ENCODE data around the gene DPY19L1.
"Not testable (repeated sequence)": the region's sequence is repeated elsewhere in the genome, so short reads cannot be mapped to it uniquely, and the experiment has no call there.

Gene DPY19L1

DNA sequence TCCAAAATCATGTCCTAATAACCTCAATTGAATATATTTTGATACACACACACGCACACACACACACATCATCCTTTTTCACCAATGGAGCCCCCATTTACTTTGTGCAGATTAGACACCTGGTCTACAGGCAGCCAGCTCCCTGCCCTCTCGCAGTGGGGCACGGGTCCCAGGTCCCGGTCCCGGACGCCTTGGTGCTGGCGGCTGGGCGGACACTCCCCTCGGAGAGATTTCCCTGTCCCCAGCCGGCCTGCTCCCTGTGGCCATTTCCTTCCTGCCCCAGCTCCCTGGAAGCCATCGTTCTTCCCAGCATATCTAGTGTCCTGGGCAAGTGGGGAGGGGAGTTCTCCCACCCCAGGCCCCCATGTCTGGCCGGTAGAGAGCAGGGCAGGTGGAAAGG is 14.6 kb downstream of the DPY19L1 start:
- H3K36me3 ChIP-seq (replicated peaks) = no peaks in the 10 kb centered on the region
- no peaks in the 10 kb centered on the region for H3K9me3 ChIP-seq
- H3K4me3 ChIP-seq = no peak overlapping the region
- in situ Hi-C loops (cut with MboI; ENCODE audit: low sequenced_read_pairs) = no loop called here
- no peaks in the 10 kb centered on the region for H3K4me1 ChIP-seq
- no peaks in the 10 kb centered on the region for H3K27me3 ChIP-seq (ENCODE audit: low read depth)
- DNase-seq (ENCODE audit: low spot score in 2 of 2) = no peak

DNA sequence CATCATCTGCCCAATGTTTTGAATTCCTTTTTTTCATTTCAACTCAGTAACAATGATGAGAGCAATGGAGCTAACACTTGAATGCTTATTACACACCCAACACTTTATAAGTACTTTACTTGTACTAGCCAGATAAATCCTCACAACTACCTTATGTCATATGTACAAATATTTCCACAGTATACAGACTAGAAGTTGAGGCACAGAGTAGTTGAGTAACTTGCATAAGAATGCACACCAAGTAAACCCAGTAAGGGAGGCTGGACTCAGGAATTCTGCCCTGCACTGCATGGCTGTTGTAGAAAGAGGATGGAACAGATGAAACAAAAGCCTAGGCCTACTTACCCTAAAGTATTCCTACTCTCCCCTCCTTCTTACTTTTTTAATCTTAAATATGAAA is 15.8 kb downstream of the DPY19L1 start:
- no peak overlapping the region for H3K4me3 ChIP-seq
- H3K9me3 ChIP-seq = no peaks in the 10 kb centered on the region
- H3K27me3 ChIP-seq (ENCODE audit: low read depth) = no peaks in the 10 kb centered on the region
- in situ Hi-C loops (cut with MboI; ENCODE audit: low sequenced_read_pairs) = no loop called here
- H3K4me1 ChIP-seq = no peaks in the 10 kb centered on the region
- DNase-seq (ENCODE audit: low spot score in 2 of 2) = no peak
- H3K36me3 ChIP-seq (replicated peaks) = peaks cover 3% of the 10 kb centered on the region; the same call in 1 of the 2 replicates

DNA sequence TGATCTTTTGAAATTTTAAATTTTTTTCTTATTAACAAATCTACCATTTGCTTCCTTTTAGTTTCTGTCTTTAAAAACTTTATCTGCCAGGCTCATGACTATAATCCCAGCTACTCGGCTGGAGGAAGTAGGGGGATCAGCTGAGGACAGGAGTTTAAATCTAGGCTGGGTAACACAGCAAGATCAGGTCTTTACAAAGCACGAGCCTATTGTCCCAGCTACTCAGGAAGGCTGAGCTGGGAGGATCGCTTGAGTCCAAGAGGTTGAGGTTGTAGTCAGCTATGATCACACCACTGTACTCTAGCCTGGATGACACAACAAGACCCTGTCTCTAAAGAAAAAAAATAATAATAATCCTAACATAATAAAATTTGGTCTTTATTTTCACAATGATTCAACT is 17.5 kb downstream of the DPY19L1 start:
- DNase-seq (ENCODE audit: low spot score in 2 of 2) = no peak
- H3K36me3 ChIP-seq (replicated peaks) = peaks cover 6% of the 10 kb centered on the region; the same call in 1 of the 2 replicates
- H3K4me3 ChIP-seq = no peak overlapping the region
- H3K4me1 ChIP-seq = no peaks in the 10 kb centered on the region
- in situ Hi-C loops (cut with MboI; ENCODE audit: low sequenced_read_pairs) = no loop called here
- no peaks in the 10 kb centered on the region for H3K27me3 ChIP-seq (ENCODE audit: low read depth)
- no peaks in the 10 kb centered on the region for H3K9me3 ChIP-seq

DNA sequence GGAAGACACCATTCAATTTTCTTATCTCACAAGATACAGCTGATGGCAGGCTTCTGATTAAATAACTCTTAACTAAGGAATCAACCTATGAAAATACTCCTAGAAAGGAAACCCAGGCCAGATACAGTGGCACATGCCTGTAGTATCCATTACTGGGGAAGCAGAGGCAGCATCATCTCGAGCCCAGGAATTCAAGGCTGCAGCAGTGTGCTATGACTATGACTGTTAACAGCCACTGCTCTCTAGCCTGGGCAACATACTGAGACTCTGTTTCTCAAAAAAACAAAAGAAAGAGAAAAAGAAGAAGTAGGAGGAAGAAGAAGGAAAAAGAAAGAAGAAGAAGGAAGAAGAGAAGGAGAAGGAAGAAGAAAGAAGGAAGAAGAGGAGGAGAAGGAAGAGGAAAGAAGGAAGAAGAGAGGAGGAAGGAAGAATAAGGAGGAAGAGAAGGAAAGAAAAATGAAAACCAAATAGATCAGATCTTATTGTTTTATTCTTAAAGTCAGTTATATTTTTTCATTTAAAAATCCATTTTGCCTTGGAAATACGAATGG is 18.0 kb downstream of the DPY19L1 start:
- DNase-seq (ENCODE audit: low spot score in 2 of 2) = no peak
- Histone ChIP-seq H3K9me3 (no peaks in the 10 kb centered on the region), H3K4me1 (no peaks in the 10 kb centered on the region), H3K27me3 (ENCODE audit: low read depth) (no peaks in the 10 kb centered on the region), H3K36me3 (replicated peaks) (peaks cover 6% of the 10 kb centered on the region; the same call in 1 of the 2 replicates), H3K4me3 (no peak overlapping the region)
- in situ Hi-C loops (cut with MboI; ENCODE audit: low sequenced_read_pairs) = no loop called here

DNA sequence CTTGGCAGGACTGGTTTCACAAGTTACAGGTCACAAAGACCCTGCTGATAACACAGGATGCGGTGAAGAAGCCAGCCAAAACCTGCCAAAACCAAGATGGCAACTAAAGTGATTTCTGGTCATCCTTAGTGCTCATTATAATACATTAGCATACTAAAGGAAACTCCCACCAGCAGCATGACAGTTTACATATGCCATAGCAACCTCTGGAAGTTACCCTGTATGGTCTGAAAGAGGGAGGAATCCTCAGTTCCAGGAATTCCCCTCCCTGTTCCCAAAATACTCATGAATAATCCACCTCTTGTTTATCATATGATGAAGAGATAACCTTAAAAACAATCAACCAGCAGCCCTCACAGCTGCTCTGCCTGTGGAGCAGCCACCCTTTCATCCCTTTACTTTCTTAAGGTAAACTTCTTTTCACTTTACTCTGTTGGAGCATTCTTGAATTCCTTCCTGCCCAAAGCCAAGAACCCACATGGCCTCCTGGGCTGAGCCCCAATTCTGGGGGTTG is 21.9 kb downstream of the DPY19L1 start:
- in situ Hi-C loops (cut with MboI; ENCODE audit: low sequenced_read_pairs) = no loop called here
- Histone ChIP-seq H3K4me1 (no peaks in the 10 kb centered on the region), H3K36me3 (replicated peaks) (peaks cover 6% of the 10 kb centered on the region; the same call in 1 of the 2 replicates), H3K4me3 (no peak overlapping the region), H3K27me3 (ENCODE audit: low read depth) (no peaks in the 10 kb centered on the region), H3K9me3 (no peaks in the 10 kb centered on the region)
- no peak for DNase-seq (ENCODE audit: low spot score in 2 of 2)

DNA sequence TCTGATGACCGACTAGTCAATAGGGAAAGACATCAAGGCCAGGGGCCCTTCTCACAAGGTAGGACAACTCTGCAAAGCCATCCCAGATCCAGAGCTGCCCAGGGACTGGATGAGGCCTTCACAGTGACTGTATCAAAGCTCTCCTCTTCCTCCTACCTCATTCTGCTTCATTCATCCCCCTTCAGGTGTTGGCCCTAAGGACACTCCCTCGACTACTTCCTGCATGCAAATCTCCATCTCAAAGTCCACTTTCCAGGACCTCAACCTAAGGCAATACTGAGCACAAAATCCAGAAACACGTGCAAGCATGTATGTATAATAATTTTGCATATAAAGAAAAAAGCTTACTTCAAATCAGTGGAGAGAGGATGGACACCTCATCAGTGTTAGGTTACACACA is 25.1 kb downstream of the DPY19L1 start:
- in situ Hi-C loops (cut with MboI; ENCODE audit: low sequenced_read_pairs) = no loop called here
- no peaks in the 10 kb centered on the region for H3K27me3 ChIP-seq (ENCODE audit: low read depth)
- H3K4me3 ChIP-seq = no peak overlapping the region
- peaks cover 6% of the 10 kb centered on the region; the same call in 1 of the 2 replicates for H3K36me3 ChIP-seq (replicated peaks)
- H3K9me3 ChIP-seq = no peaks in the 10 kb centered on the region
- no peak for DNase-seq (ENCODE audit: low spot score in 2 of 2)
- no peaks in the 10 kb centered on the region for H3K4me1 ChIP-seq

DNA sequence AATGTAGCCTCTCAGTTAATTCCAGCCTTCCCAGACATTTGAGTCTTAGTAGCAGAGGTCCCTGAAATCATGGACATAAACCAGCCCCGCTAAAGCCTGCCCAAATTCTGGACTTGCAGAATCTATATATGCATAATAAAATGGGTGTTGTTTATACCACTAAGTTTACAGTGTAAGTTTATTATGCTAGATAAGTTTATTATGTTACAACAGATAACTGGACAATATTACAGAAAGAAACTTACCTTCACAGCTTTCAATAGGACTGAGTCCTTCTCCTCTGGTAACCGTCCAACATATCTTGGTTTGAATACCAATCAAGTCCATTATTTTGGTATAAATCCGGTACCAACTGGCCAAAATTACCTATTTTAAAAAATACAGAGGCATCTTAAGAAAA is 26.2 kb downstream of the DPY19L1 start:
- no peaks in the 10 kb centered on the region for H3K4me1 ChIP-seq
- in situ Hi-C loops (cut with MboI; ENCODE audit: low sequenced_read_pairs) = no loop called here
- no peaks in the 10 kb centered on the region for H3K27me3 ChIP-seq (ENCODE audit: low read depth)
- no peaks in the 10 kb centered on the region for H3K36me3 ChIP-seq (replicated peaks)
- H3K4me3 ChIP-seq = no peak overlapping the region
- H3K9me3 ChIP-seq = no peaks in the 10 kb centered on the region
- DNase-seq (ENCODE audit: low spot score in 2 of 2) = no peak

DNA sequence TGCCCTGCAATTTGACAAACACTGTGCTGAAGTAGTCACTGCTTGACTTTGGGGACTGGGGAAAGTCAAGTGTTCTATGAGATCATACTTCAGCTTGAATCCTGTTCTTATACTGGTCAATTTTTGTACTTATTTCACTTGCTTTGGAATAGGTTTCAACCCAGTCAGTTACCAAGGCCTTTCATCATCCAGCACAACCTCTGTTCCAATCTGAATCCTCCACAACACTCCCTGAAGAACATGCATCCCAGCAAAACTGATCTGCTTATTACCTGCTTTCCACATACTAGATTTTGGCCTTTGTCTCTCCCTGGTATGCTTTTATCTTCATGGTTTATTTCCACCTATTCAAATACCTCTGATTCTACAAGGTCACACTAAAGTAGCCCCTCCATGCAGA is 29.5 kb downstream of the DPY19L1 start:
- H3K4me3 ChIP-seq = no peak overlapping the region
- in situ Hi-C loops (cut with MboI; ENCODE audit: low sequenced_read_pairs) = no loop called here
- no peaks in the 10 kb centered on the region for H3K4me1 ChIP-seq
- H3K9me3 ChIP-seq = no peaks in the 10 kb centered on the region
- no peaks in the 10 kb centered on the region for H3K27me3 ChIP-seq (ENCODE audit: low read depth)
- no peaks in the 10 kb centered on the region for H3K36me3 ChIP-seq (replicated peaks)
- no peak for DNase-seq (ENCODE audit: low spot score in 2 of 2)

DNA sequence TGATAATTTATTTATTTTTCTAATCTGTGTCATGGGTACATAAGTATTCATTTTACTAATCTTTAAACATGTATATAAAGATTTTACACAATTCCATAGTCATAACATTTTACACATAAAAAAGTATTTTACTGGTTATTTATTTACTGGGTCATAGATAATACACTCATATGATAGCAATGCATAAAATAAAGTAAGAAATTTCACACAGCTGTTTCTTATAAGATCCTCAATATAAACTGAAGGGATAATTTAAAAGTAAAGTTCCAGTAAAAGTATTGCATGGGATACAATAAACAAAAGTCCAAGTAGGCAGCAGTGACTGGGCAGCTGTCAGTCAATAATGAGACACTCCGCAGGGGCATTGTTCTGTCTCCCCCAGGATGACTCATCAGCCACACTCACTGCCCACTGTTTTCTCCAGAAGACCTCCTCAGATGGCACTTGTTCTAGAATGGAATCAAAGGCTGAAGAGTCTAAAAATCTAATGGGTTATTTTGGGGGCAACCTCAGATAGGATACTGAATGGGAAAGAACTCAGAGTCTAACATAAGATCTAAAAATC is 32.7 kb downstream of the DPY19L1 start:
- DNase-seq (ENCODE audit: low spot score in 2 of 2) = peak in 1 of 2 experiments; percentile 36

DNA sequence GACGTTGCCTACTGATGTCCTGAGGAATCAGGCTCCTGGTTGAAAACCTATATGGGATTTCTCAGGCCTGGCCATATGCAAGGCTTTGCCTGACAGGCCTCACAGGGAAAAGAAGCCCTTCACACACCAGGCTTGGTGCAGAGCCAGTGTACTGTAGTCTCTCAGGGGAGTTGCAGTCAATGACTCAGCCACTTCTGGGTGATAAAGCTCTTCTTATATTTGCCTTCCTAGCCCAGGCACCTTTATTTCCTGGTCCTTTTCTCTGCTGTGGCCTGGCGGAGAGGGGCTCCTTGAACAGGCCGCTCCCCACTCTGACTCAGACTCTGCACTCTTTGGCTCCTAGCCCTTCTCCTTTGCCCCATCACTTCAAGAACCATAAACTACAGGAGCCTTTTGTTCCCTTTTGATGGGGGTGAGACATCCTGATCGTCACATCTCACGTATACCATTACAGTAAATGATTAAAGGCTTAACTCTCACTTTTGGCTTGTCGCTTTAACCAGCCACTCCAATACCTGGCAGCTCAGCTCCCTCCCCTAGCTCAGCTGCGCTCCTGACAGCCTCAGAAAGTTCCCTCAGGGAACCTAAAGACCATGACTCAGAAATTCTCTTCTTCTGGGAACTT is 33.5 kb downstream of the DPY19L1 start:
- DNase-seq (ENCODE audit: low spot score in 2 of 2) = peak in 1 of 2 experiments; percentile 12
- no peaks in the 10 kb centered on the region for H3K9me3 ChIP-seq

More for the DNA sequence above, 32.7 kb downstream of the DPY19L1 start:
- no peaks in the 10 kb centered on the region for H3K4me1 ChIP-seq
- no peak overlapping the region for H3K4me3 ChIP-seq
- no peaks in the 10 kb centered on the region for H3K36me3 ChIP-seq (replicated peaks)
- H3K9me3 ChIP-seq = no peaks in the 10 kb centered on the region
- in situ Hi-C loops (cut with MboI; ENCODE audit: low sequenced_read_pairs) = no loop called here
- no peaks in the 10 kb centered on the region for H3K27me3 ChIP-seq (ENCODE audit: low read depth)

DNA sequence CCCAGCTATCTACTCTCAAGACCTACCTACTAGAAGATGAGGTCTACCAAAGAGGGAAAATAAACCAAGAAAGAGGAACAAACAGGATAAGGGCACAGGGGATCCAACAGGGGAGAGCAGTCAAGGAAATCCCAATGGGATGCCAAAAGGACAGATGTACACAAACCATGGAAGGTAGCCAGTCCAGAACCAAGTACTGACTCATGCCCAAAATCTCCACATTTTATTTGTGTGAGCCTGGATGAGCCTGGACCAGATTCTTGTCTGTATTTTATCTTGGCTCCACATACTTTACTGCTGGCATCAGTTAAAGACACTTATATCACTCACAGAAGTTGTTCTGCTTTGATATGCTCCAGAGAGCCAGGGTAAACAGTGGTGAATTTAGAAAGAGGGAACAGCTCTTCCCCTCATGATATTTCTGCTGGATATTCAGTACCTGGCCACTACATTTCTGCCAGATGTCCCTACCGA is 34.1 kb downstream of the DPY19L1 start:
- H3K36me3 ChIP-seq (replicated peaks); DNase-seq (ENCODE audit: low spot score in 2 of 2); H3K9me3 ChIP-seq; H3K4me1 ChIP-seq; H3K4me3 ChIP-seq; H3K27me3 ChIP-seq (ENCODE audit: low read depth); in situ Hi-C loops (cut with MboI; ENCODE audit: low sequenced_read_pairs): not testable (repeated sequence)

More for the DNA sequence above, 33.5 kb downstream of the DPY19L1 start:
- in situ Hi-C loops (cut with MboI; ENCODE audit: low sequenced_read_pairs) = no loop called here
- no peaks in the 10 kb centered on the region for H3K4me1 ChIP-seq
- H3K36me3 ChIP-seq (replicated peaks) = no peaks in the 10 kb centered on the region
- no peaks in the 10 kb centered on the region for H3K27me3 ChIP-seq (ENCODE audit: low read depth)
- no peak overlapping the region for H3K4me3 ChIP-seq

DNA sequence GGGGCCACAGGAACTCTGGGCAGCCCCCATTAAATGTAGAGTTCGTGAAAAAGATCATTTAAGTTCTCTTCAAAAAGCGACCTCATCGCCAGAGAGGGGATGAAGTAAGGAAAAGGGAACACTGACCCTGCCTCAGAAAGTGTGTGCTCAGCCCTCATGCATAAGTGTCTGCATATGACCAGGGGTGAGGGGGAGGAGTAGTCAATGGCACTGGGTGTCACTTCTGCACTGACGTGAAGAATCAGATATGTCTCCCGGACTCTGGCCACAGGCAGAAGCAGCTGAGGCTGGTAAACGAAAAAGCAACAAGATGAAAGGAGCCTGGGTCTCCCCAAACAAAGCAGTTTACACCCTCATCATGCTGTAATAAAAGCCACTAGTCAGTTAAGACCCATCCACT is 39.0 kb downstream of the DPY19L1 start:
- in situ Hi-C loops (cut with MboI; ENCODE audit: low sequenced_read_pairs); H3K4me1 ChIP-seq; H3K4me3 ChIP-seq; H3K9me3 ChIP-seq; H3K36me3 ChIP-seq (replicated peaks); DNase-seq (ENCODE audit: low spot score in 2 of 2); H3K27me3 ChIP-seq (ENCODE audit: low read depth): not testable (repeated sequence)

DNA sequence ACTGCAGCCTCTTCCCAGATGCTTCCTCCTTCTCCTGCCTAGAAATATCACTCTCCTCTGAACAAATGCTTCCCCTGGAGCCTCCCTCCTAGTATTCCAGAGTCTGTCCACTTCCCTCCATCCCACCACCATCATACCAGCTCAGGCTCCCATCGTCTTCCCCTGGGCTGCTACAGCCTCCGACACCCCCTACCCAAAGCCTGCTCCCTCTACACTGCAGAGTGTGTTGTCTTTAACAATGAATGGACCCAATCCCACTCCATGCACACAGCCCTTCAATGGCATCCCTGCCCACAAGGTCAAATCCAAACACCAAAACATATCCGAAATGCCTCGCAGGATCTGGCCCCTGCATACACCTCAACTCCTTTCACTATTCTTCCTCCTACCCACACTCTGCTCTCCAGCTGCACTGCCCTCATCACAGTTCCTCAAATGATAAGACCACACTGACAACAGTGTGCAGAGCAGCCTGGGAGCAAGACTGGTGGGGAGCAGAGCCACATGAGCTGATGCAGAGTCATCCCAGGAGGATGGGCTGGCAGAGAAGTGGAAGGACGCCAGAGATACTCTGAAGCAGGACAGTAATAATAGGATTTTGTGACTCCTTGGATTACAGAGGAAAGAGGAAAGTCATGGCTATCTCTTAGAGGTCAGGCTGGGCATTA is 40.7 kb downstream of the DPY19L1 start:
- in situ Hi-C loops (cut with MboI; ENCODE audit: low sequenced_read_pairs); H3K27me3 ChIP-seq (ENCODE audit: low read depth); H3K36me3 ChIP-seq (replicated peaks); H3K4me1 ChIP-seq; H3K9me3 ChIP-seq; H3K4me3 ChIP-seq; DNase-seq (ENCODE audit: low spot score in 2 of 2): not testable (repeated sequence)

DNA sequence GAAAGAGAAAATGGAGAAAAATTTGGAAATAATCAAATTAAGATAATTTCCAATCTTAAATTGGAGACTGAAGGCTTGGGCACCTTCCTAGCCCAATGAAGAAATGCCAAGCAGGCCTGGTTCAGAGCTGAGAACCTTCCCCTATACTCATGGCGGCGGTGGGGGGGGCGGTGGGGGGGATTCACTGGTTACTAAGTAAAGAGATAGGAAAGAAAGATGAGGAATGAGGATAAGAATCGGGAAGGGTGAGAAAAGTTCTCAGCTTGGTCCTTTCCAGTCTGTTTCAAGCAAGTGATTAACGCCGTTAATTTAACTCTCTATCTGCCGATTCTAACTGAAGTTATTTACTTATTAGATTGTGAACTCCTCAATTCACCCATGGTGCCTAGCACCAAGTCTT is 41.5 kb downstream of the DPY19L1 start:
- Histone ChIP-seq H3K27me3 (ENCODE audit: low read depth) (no peaks in the 10 kb centered on the region), H3K4me3 (no peak overlapping the region), H3K4me1 (no peaks in the 10 kb centered on the region), H3K9me3 (no peaks in the 10 kb centered on the region), H3K36me3 (replicated peaks) (no peaks in the 10 kb centered on the region)
- DNase-seq (ENCODE audit: low spot score in 2 of 2) = no peak
- in situ Hi-C loops (cut with MboI; ENCODE audit: low sequenced_read_pairs) = no loop called here

Measured in HAP-1 (cell line).